BLaER1 treated with 17β-estradiol and CSF1 and Interleukin-3, amounts not matched to agents 10 nM and 100 nM (cell line): Measurements from ENCODE around the gene EOGT.

Experiments
- H3K27ac ChIP-seq, 11 experiments: shearing (Covaris generic); formaldehyde crosslinking; 2 replicates each; pipeline ENCODE4 v1.8.1; 2022
- H3K27me3 ChIP-seq, 11 experiments: shearing (Covaris generic); formaldehyde crosslinking; 2 replicates each; pipeline ENCODE4 v1.8.1; 2022
- H3K36me3 ChIP-seq, 11 experiments: shearing (Covaris generic); formaldehyde crosslinking; 2 replicates each; pipeline ENCODE4 v1.8.1; 2022
- H3K4me1 ChIP-seq, 10 experiments: shearing (Covaris generic); formaldehyde crosslinking; 2 replicates each; pipeline ENCODE4 v1.8.1; 2022
- H3K4me2 ChIP-seq, 11 experiments: shearing (Covaris generic); formaldehyde crosslinking; 2 replicates each; pipeline ENCODE4 v1.8.1; 2022
- H3K4me3 ChIP-seq, 10 experiments: shearing (Covaris generic); formaldehyde crosslinking; 2 replicates each; pipeline ENCODE4 v1.8.1; 2022
- H3K9ac ChIP-seq, 11 experiments: shearing (Covaris generic); formaldehyde crosslinking; 2 replicates each; pipeline ENCODE4 v1.8.1; 2022
- H3K9me3 ChIP-seq, 11 experiments: shearing (Covaris generic); formaldehyde crosslinking; replicated peaks in 1 of 11; 2 replicates each; pipeline ENCODE4 v1.8.1; 2022
- H4K20me1 ChIP-seq, 11 experiments: shearing (Covaris generic); formaldehyde crosslinking; 2 replicates each; pipeline ENCODE4 v1.8.1; 2022
- Cebpa-rat ChIP-seq, 11 experiments: shearing (Covaris generic); IDR thresholded peaks; 2 replicates each; pipeline ENCODE4 v1.8.1; 2022

The EOGT gene

GRCh38 chr3:68984011-68984530 lies 29.4 kb downstream of the EOGT start:
- Histone ChIP-seq H3K36me3 (peaks cover 75 to 97% (median 86%) of the 10 kb centered on the region in 11 experiments), H4K20me1 (no peaks in the 10 kb centered on the region), H3K9ac (no peak overlapping the region), H3K4me3 (no peak overlapping the region), H3K27me3 (no peaks in the 10 kb centered on the region), H3K9me3 (no peaks in the 10 kb centered on the region), H3K4me1 (peaks cover 0 to 21% (median 0%) of the 10 kb centered on the region in 10 experiments; a peak in 4 of 20 replicates), H3K4me2 (no peak overlapping the region), H3K27ac (no peak overlapping the region)
- TF ChIP-seq Cebpa-rat (IDR thresholded peaks at IDR 0.05): no peak

- Histone ChIP-seq H3K4me1 (peaks cover 0 to 42% (median 11%) of the 10 kb centered on the region in 10 experiments; a peak in 13 of 20 replicates), H3K9ac (no peak overlapping the region), H4K20me1 (no peaks in the 10 kb centered on the region), H3K27ac (no peak overlapping the region), H3K4me3 (no peak overlapping the region), H3K9me3 (no peaks in the 10 kb centered on the region), H3K36me3 (peaks cover 54 to 67% (median 66%) of the 10 kb centered on the region in 11 experiments), H3K27me3 (no peaks in the 10 kb centered on the region), H3K4me2 (no peak overlapping the region)
- TF ChIP-seq Cebpa-rat (IDR thresholded peaks at IDR 0.05): no peak
These were observed 35.9 kb downstream of the EOGT start for GRCh38 chr3:68977486-68978167.

- TF ChIP-seq Cebpa-rat (IDR thresholded peaks at IDR 0.05): no peak
- Histone ChIP-seq H3K4me2 (peak overlapping the region in 2 of 11 experiments; percentile 40 to 50; a peak in 4 of 22 replicates), H3K4me3 (no peak overlapping the region)
These were observed 38.8 kb downstream of the EOGT start for GRCh38 chr3:68974711-68975110.

GRCh38 chr3:68973639-68974038 lies 39.8 kb downstream of the EOGT start:
- Histone ChIP-seq H3K4me3 (no peak overlapping the region), H3K27ac (no peak overlapping the region), H3K36me3 (peaks cover 20 to 29% (median 27%) of the 10 kb centered on the region in 11 experiments), H3K4me1 (peaks cover 0 to 35% (median 11%) of the 10 kb centered on the region in 10 experiments; a peak in 13 of 20 replicates), H3K9me3 (no peaks in the 10 kb centered on the region), H3K4me2 (peak overlapping the region in 2 of 11 experiments; percentile 40 to 50; a peak in 4 of 22 replicates), H3K9ac (no peak overlapping the region), H4K20me1 (no peaks in the 10 kb centered on the region), H3K27me3 (no peaks in the 10 kb centered on the region)
- no peak for TF ChIP-seq Cebpa-rat (IDR thresholded peaks at IDR 0.05)

More at GRCh38 chr3:68974711-68975110, 38.8 kb downstream of the EOGT start:
- no peaks in the 10 kb centered on the region for H3K27me3 ChIP-seq
- peaks cover 0 to 35% (median 11%) of the 10 kb centered on the region in 10 experiments; a peak in 13 of 20 replicates for H3K4me1 ChIP-seq
- H3K9me3 ChIP-seq: no peaks in the 10 kb centered on the region
- H3K9ac ChIP-seq: no peak overlapping the region
- peak overlapping the region in 1 of 11 experiments; percentile 36; a peak in 1 of 22 replicates for H3K27ac ChIP-seq
- no peaks in the 10 kb centered on the region for H4K20me1 ChIP-seq
- peaks cover 27 to 39% (median 38%) of the 10 kb centered on the region in 11 experiments for H3K36me3 ChIP-seq

- Histone ChIP-seq H3K9ac (no peak overlapping the region), H3K4me2 (peak overlapping the region in 1 of 11 experiments; percentile 2; a peak in 1 of 22 replicates), H3K9me3 (no peaks in the 10 kb centered on the region), H3K36me3 (peaks cover 9 to 18% (median 15%) of the 10 kb centered on the region in 11 experiments), H4K20me1 (no peaks in the 10 kb centered on the region), H3K27me3 (no peaks in the 10 kb centered on the region), H3K4me1 (peaks cover 0 to 35% (median 11%) of the 10 kb centered on the region in 10 experiments; a peak in 13 of 20 replicates), H3K27ac (no peak overlapping the region), H3K4me3 (no peak overlapping the region)
- no peak for TF ChIP-seq Cebpa-rat (IDR thresholded peaks at IDR 0.05)
These were observed 41.0 kb downstream of the EOGT start for GRCh38 chr3:68972358-68972979.

GRCh38 chr3:68964694-68965093 lies 48.8 kb downstream of the EOGT start:
- H4K20me1 ChIP-seq: no peaks in the 10 kb centered on the region
- H3K4me2 ChIP-seq: no peak overlapping the region
- no peak overlapping the region for H3K9ac ChIP-seq
- H3K9me3 ChIP-seq: no peaks in the 10 kb centered on the region
- no peak for TF ChIP-seq Cebpa-rat (IDR thresholded peaks at IDR 0.05)
- H3K36me3 ChIP-seq: no peaks in the 10 kb centered on the region
- H3K27me3 ChIP-seq: no peaks in the 10 kb centered on the region
- H3K4me1 ChIP-seq: no peaks in the 10 kb centered on the region
- H3K27ac ChIP-seq: no peak overlapping the region
- no peak overlapping the region for H3K4me3 ChIP-seq

GRCh38 chr3:68963891-68964290 lies 49.6 kb downstream of the EOGT start:
- Histone ChIP-seq H3K36me3 (no peaks in the 10 kb centered on the region), H3K4me3 (no peak overlapping the region), H3K4me2 (no peak overlapping the region), H3K4me1 (no peaks in the 10 kb centered on the region), H3K9ac (no peak overlapping the region), H3K9me3 (no peaks in the 10 kb centered on the region), H3K27me3 (no peaks in the 10 kb centered on the region), H4K20me1 (no peaks in the 10 kb centered on the region), H3K27ac (no peak overlapping the region)
- TF ChIP-seq Cebpa-rat (IDR thresholded peaks at IDR 0.05): no peak

GRCh38 chr3:68963376-68963775 lies 50.1 kb downstream of the EOGT start:
- TF ChIP-seq Cebpa-rat (IDR thresholded peaks at IDR 0.05): no peak
- H3K36me3 ChIP-seq: no peaks in the 10 kb centered on the region
- no peaks in the 10 kb centered on the region for H4K20me1 ChIP-seq
- H3K27ac ChIP-seq: no peak overlapping the region
- no peak overlapping the region for H3K4me2 ChIP-seq
- no peaks in the 10 kb centered on the region for H3K9me3 ChIP-seq
- no peak overlapping the region for H3K9ac ChIP-seq
- H3K27me3 ChIP-seq: no peaks in the 10 kb centered on the region
- no peaks in the 10 kb centered on the region for H3K4me1 ChIP-seq
- no peak overlapping the region for H3K4me3 ChIP-seq

GRCh38 chr3:68958932-68959331 lies 54.6 kb downstream of the EOGT start:
- Histone ChIP-seq H3K27me3 (no peaks in the 10 kb centered on the region), H4K20me1 (no peaks in the 10 kb centered on the region), H3K27ac (no peak overlapping the region), H3K4me1 (peaks cover 0 to 5% (median under 1%) of the 10 kb centered on the region in 10 experiments; a peak in 5 of 20 replicates), H3K36me3 (no peaks in the 10 kb centered on the region), H3K4me2 (no peak overlapping the region), H3K9ac (no peak overlapping the region), H3K9me3 (no peaks in the 10 kb centered on the region), H3K4me3 (no peak overlapping the region)
- no peak for TF ChIP-seq Cebpa-rat (IDR thresholded peaks at IDR 0.05)
